ENCODE data around the gene COX20.

The COX20 gene

GRCh38 chr1:244876228-244876910, 40.9 kb downstream of the COX20 start:
- no peak for DNase-seq (ENCODE audit: low read depth)

GRCh38 chr1:244878681-244879080, 43.2 kb downstream of the COX20 start:
- no peak for DNase-seq (ENCODE audit: low read depth)

- no peak for DNase-seq (ENCODE audit: low read depth)
Measured at GRCh38 chr1:244881552-244882280, 46.3 kb downstream of the COX20 start.

GRCh38 chr1:244887281-244887680, 51.8 kb downstream of the COX20 start:
- DNase-seq (ENCODE audit: low read depth), result no peak

- no peak for DNase-seq (ENCODE audit: low read depth)
Measured at GRCh38 chr1:244893836-244894235, 58.4 kb downstream of the COX20 start.

All from activated T-helper 9 cell treated with anti-CD3 and anti-CD28 coated beads, Interleukin-2, amount 50 U/mL, for 16 hours (primary cell).